Skeletal muscle satellite cell (primary cell): ENCODE results near the gene ZNF230. TPM values are rescaled to one million over a fixed set of nuclear protein-coding genes. Genes with fewer than 3 reads are reported as not detected.

Experiments
- H3K27me3 ChIP-seq: 2 replicates; pipeline ENCODE4 v1.7.0; 2013; ENCODE audit warnings: low read length; ENCODE audit not compliant: control insufficient read depth, insufficient read depth
- H3K36me3 ChIP-seq: 2 replicates; pipeline ENCODE4 v1.7.0; 2013; ENCODE audit warnings: mild to moderate bottlenecking, control low read depth, low read length; ENCODE audit not compliant: insufficient read depth
- H3K4me1 ChIP-seq: 2 replicates; pipeline ENCODE4 v1.7.0; 2013; ENCODE audit warnings: low read length; ENCODE audit not compliant: control insufficient read depth, insufficient read depth
- H3K4me2 ChIP-seq: 2 replicates; pipeline ENCODE4 v1.7.0; 2013; ENCODE audit warnings: mild to moderate bottlenecking, low read length
- H3K4me3 ChIP-seq: 2 replicates; pipeline ENCODE4 v1.7.0; 2013; ENCODE audit warnings: low read length
- H3K9ac ChIP-seq: 2 replicates; pipeline ENCODE4 v1.7.0; 2013; ENCODE audit warnings: mild to moderate bottlenecking, low read depth, low read length, moderate library complexity
- H3K9me3 ChIP-seq: replicated peaks from 2 replicates; pipeline ENCODE4 v1.7.0; 2013; ENCODE audit warnings: mild to moderate bottlenecking, control low read depth, low read length
- total RNA-seq: library from RNA; depleted of rRNA; stranded (reverse); fragments of >200 nt; gene quantifications from 2 replicates; pipeline ENCODE4 v1.2.3, GENCODE V29; 2012; rRNA removed

The ZNF230 gene
- total RNA-seq = 1.7 and 2.5 TPM in 2 replicates

DNA sequence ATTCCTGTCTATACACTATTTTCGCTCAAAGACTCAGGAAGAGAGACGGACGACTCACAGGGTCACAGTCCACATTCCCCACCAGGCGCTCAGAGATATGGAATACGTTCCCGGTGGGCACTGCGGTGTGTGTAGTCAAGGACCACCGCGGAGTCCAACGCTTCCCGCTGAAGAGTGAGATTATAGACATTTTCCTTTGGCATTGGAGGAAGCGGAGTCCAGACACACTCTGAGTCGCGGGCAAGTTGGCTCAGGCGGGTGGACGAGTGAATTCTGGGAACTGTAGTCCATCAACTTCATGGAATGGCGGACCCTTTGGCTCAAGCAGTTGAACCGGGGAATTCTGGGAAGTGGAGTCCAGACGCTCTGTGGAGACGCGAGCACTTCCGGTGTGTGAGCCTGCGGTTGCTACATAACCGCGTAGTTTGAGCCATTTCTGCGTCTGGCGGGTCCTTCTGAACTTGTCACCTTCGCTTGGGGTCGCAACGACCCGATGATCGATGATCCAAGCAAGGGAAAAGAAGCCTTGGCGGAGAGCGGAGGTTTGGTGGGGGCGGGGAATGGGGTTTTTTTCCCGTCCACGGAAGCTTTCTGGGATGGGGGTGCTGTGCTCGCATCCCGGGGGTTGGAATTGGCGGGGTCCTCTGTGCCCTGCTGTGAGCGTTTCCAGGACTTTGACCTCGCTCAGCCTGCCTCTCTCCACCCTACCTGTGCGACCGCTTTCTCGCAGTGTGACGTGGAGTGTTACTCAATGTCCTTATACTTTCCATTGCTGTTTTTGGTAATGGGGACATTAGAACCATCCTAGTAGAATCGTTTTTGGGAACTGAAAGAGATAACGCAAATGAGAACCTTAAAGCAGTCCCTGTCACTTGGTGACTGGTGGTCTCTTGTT is at the start of gene ZNF230:
Gene ZNF230, plus strand, starts transcription at position 392 of the 895 bp plus-strand sequence. CDS start 4,122 bp downstream, outside the sequence.
- peak within 1 kb of the TSS; percentile 86 for H3K4me3 ChIP-seq
- H3K9me3 ChIP-seq = no peaks in the 10 kb centered on the region
- H3K4me1 ChIP-seq = peaks cover 4% of the 10 kb centered on the region
- H3K27me3 ChIP-seq = no peaks in the 10 kb centered on the region
- peak within 1 kb of the TSS; percentile 77 for H3K9ac ChIP-seq
- H3K36me3 ChIP-seq = peaks cover under 1% of the 10 kb centered on the region
- peak within 1 kb of the TSS; percentile 87 for H3K4me2 ChIP-seq

DNA sequence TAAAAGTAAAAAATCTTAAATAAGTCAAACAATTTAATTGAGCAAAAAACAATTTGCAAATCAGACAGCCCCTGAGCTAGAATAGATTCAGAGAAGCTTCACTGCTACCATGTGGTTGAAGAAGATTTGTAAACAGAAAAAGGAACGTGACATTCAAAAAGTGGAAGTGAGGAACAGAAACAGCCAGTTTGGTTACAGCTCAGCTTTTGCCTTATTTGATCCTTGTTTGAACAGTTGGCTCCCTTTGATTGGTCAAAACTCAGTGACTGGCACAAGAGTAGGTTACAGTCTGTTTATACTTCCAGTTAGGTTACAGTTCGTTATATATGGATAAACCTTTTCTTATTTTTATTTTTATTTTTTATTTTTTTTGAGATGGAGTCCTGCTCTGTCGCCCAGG is 45.9 kb upstream of the ZNF230 start:
- H3K4me1 ChIP-seq = no peaks in the 10 kb centered on the region
- no peaks in the 10 kb centered on the region for H3K27me3 ChIP-seq
- no peaks in the 10 kb centered on the region for H3K9me3 ChIP-seq
- H3K4me3 ChIP-seq = no peak overlapping the region
- H3K9ac ChIP-seq = no peak overlapping the region
- peaks cover 8% of the 10 kb centered on the region for H3K36me3 ChIP-seq
- H3K4me2 ChIP-seq = no peak overlapping the region

DNA sequence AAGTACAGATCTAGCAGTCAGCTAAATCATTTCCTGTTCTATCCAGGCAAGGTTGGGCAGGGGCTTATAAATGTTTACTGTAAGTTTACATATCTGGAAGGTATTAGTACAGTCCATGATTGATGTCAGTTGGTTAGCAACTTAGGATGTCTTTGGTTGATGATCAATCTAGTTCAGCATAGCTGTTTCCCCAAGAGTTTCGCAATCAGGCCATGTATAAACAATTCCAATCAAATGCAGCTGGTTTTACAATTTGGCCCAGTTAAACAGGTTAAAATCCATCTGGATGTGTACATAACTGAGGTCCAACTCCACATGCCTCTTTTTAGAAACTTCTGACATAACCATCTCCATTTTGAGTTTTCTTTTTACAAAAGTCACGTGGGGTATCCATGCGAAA is 44.9 kb upstream of the ZNF230 start:
- Histone ChIP-seq H3K4me2 (no peak overlapping the region), H3K9me3 (peaks cover 3% of the 10 kb centered on the region), H3K27me3 (no peaks in the 10 kb centered on the region), H3K9ac (no peak overlapping the region), H3K36me3 (peaks cover 12% of the 10 kb centered on the region), H3K4me3 (no peak overlapping the region), H3K4me1 (no peaks in the 10 kb centered on the region)

DNA sequence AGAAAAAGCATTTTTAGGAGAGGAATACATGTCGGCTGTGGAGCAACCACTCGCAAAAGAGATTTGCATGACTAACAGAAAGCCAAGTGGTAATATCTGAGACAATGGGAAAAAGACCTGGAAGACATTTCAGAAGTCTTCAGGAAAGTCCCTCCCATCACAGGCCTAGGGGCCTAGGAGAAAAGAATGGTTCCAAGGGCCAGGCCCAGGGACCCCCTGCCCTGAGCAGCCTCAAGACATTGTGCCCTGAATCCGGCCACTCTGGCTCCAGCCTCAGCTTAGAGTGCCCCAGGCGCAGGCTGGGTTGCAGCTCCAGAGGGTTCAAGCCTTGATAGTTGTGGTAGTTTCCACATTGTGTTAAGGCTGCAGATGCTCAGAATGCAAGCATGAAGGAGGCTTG is 42.3 kb upstream of the ZNF230 start:
- Histone ChIP-seq H3K4me2 (no peak overlapping the region), H3K36me3 (peaks cover 23% of the 10 kb centered on the region), H3K4me1 (no peaks in the 10 kb centered on the region), H3K4me3 (no peak overlapping the region), H3K9me3 (peaks cover 19% of the 10 kb centered on the region), H3K27me3 (no peaks in the 10 kb centered on the region), H3K9ac (no peak overlapping the region)

DNA sequence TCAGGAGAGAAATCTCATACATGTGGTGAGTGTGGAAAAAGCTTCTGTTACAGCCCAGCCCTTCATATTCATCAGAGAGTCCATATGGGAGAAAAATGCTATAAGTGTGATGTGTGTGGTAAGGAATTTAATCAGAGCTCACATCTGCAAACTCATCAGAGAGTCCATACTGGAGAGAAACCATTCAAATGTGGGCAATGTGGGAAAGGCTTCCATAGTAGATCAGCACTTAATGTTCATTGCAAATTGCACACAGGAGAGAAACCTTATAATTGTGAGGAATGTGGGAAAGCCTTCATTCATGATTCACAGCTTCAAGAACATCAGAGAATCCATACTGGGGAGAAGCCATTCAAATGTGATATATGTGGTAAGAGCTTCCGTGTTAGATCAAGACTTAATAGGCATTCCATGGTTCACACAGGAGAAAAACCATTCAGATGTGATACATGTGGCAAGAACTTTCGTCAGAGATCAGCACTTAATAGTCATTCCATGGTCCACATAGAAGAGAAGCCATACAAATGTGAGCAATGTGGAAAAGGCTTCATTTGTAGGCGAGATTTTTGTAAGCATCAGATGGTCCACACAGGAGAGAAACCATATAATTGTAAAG is 36.6 kb upstream of the ZNF230 start:
- H3K4me1 ChIP-seq = no peaks in the 10 kb centered on the region
- H3K4me3 ChIP-seq = peak overlapping the region; percentile 11
- no peaks in the 10 kb centered on the region for H3K27me3 ChIP-seq
- peaks cover 54% of the 10 kb centered on the region for H3K9me3 ChIP-seq
- H3K9ac ChIP-seq = no peak overlapping the region
- no peak overlapping the region for H3K4me2 ChIP-seq
- H3K36me3 ChIP-seq = peaks cover 64% of the 10 kb centered on the region

DNA sequence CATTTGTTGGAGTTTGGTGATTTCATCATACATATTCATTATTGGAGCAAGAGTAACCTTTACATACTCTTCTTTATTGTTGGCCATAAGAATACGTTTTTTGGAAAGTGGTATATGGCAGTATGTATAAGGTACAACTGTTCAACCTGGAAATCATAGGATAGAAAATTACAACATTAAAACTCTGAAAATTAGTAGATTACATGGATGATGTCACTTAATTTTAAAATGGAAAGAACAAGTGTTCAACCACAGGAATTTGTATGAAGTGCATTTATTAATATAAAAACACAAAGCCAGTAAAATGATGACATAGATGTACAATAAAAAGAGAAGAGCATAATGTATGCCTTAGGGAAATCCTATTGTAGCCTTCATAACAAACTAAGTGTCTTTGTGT is 26.0 kb upstream of the ZNF230 start:
- no peaks in the 10 kb centered on the region for H3K27me3 ChIP-seq
- no peaks in the 10 kb centered on the region for H3K4me1 ChIP-seq
- H3K4me2 ChIP-seq = no peak overlapping the region
- H3K4me3 ChIP-seq = no peak overlapping the region
- H3K9me3 ChIP-seq = peaks cover 4% of the 10 kb centered on the region
- no peak overlapping the region for H3K9ac ChIP-seq
- H3K36me3 ChIP-seq = no peaks in the 10 kb centered on the region

DNA sequence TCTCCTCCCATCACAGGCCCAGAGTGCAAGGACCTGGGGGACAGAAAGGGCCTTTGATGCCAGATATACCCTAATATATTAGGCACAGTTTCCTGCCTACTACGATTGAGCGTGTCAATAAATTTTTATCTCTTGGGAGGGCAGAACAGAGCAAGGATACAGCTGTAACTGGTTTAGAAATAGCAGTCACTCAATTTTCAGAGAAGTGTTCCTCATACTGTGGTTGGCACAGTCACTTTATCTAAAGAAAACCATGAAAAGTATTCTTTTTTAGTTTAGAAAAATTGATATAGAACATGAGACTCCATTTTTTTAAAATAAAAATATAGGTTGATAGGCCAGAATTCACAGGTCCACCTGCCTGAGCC is 19.2 kb upstream of the ZNF230 start:
- H3K9ac ChIP-seq = no peak overlapping the region
- no peaks in the 10 kb centered on the region for H3K27me3 ChIP-seq
- H3K4me3 ChIP-seq = peak overlapping the region; percentile 88

DNA sequence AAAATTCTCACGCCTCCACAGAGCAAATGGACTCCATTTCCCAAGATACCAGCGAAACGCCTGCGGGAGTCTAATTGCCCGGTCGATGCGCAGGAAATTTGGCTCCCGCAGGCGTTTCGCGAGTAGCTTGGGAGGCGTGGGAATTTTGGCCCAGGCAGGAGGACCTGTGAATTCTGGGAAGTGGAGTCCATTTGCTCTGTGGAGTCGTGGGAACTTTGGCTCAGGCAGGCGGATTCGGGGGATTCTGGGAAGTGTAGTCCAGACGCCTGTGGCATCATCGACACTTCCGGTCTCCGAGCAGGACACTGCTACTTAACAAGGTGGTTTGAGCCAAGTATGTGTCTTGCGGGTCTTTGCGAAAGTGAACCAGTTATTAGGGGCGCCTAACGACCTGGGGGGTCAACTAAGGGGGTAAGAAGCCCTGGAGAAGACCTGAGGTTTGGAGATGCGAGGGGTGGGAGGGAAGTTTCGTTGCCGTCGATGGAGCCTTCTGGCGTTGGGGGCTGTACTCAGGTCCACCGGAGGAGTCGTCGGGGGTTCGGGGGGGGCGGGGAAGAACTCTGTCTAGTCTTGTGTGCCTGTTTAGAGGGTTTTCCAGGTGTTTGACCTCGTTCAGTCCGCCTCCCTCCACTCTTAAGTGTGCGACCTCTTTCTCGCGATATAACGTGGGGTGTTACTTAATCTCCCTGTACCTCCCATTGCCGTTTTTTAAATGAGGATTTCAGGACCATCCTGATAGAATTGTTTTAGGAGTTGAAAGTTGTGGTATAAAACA is 18.7 kb upstream of the ZNF230 start, which contains the start of gene ZNF155:
Gene ZNF155, plus strand, starts transcription at position 277 of the 775 bp plus-strand sequence. CDS start 4,356 bp downstream, outside the sequence.
- Histone ChIP-seq H3K4me1 (peaks cover 5% of the 10 kb centered on the region), H3K9me3 (no peaks in the 10 kb centered on the region), H3K27me3 (no peaks in the 10 kb centered on the region), H3K4me2 (peak within 1 kb of the TSS; percentile 79), H3K9ac (peak within 1 kb of the TSS; percentile 77), H3K36me3 (no peaks in the 10 kb centered on the region), H3K4me3 (peak within 1 kb of the TSS; percentile 88)

More for the DNA sequence above, 19.2 kb upstream of the ZNF230 start:
- Histone ChIP-seq H3K4me2 (peak overlapping the region; percentile 79), H3K36me3 (no peaks in the 10 kb centered on the region), H3K4me1 (peaks cover 5% of the 10 kb centered on the region), H3K9me3 (no peaks in the 10 kb centered on the region)

DNA sequence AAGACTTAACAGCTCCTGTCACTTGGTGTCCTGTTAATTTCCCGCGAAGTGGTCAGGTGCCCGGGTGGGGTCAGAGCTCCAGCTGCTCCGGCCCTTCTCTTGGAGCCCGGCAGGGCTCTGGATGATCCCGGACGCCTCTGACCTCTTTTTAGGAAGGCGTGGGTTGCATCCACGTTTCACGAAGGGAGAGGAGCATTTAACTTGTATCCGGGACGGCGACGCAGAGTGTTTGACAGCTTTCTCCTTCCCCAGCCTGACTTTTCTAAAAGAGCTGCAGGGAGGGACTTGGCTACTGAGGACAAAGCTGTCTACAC is 18.1 kb upstream of the ZNF230 start:
- Histone ChIP-seq H3K4me3 (peak overlapping the region; percentile 88), H3K9me3 (no peaks in the 10 kb centered on the region), H3K4me2 (peak overlapping the region; percentile 79), H3K27me3 (no peaks in the 10 kb centered on the region), H3K36me3 (peaks cover under 1% of the 10 kb centered on the region), H3K9ac (peak overlapping the region; percentile 77), H3K4me1 (peaks cover 5% of the 10 kb centered on the region)

DNA sequence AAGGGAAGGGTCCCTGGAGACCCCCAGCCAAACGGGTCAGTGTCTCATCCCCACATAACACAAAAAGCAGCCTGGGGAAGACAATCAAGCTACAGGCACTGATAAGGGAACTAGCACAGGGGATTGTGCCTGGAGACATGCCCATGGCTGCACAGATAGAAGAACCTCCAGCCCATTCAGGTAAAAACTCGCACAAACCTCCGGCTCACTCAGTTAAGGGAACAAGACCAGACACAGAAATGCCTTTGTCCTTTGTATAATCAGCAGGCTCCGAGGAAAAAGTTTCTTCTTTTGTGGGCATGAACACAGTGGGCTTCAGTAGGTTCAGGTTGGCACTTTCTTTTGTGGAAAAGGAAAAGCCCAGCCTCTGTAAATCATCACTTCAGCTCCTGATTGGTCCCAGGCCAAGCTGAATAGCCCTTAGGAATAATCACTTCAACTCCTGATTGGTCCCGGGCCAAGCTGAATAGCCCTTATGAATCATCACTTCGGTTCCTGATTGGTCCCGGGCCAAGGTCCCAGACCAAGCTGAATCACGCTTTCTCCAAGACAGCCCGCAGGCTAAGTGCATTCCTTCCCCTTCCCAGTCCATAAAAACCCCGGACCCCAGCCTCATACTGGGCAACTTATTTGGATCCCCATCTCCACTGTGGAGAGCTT is 5.0 kb upstream of the ZNF230 start:
- no peak overlapping the region for H3K9ac ChIP-seq
- peaks cover 4% of the 10 kb centered on the region for H3K4me1 ChIP-seq
- H3K4me2 ChIP-seq = no peak overlapping the region
- no peak overlapping the region for H3K4me3 ChIP-seq
- peaks cover 32% of the 10 kb centered on the region for H3K36me3 ChIP-seq
- no peaks in the 10 kb centered on the region for H3K27me3 ChIP-seq
- H3K9me3 ChIP-seq = no peaks in the 10 kb centered on the region

DNA sequence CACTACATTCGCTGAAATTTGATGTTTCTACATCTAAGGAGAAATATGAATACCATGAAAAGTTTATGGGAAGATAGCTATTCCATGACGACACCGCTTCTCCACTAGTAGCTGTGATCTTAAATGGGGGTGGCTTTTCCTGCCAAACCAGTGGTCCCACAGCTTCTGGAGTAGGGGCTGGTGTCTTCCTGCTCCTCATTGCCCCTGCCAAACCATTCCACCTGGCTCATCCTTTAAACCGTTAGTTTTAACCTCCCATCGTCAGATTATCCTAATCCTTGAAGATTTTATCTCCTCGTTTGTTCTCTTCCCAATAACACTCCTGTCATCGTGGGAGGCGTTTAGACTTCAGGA is 568 bp upstream of the ZNF230 start:
- Histone ChIP-seq H3K4me3 (peak overlapping the region; percentile 86), H3K27me3 (no peaks in the 10 kb centered on the region), H3K36me3 (peaks cover 5% of the 10 kb centered on the region), H3K9me3 (no peaks in the 10 kb centered on the region), H3K4me1 (peaks cover 4% of the 10 kb centered on the region), H3K4me2 (peak overlapping the region; percentile 87), H3K9ac (peak overlapping the region; percentile 77)
